Transverse colon (tissue), 4 donors: ENCODE measurements around the gene PAWR. TPM values are rescaled to one million over a fixed set of nuclear protein-coding genes. Genes with fewer than 3 reads are reported as not detected.
"Not testable (repeated sequence)": the region's sequence is repeated elsewhere in the genome, so short reads cannot be mapped to it uniquely, and the experiment has no call there.

Experiments used
- DNase-seq: peaks from one replicate; pipeline ENCODE4 v3.0.0-alpha.2; 2019
- H3K27ac ChIP-seq, 4 donors: fragments of 200-600 bp; sonication (generic); 2 replicates each; pipeline ENCODE4 v1.5.1; 2016 to 2018; ENCODE audit warnings: inconsistent platforms in 4 of 4
- H3K27me3 ChIP-seq: fragments of 200-600 bp; sonication (generic); 2 replicates; pipeline ENCODE4 v1.5.1; 2017; ENCODE audit warnings: inconsistent platforms
- H3K36me3 ChIP-seq, 4 donors: fragments of 200-600 bp; sonication (generic); 2 replicates each; pipeline ENCODE4 v1.5.1; 2017 to 2019; ENCODE audit warnings: inconsistent platforms in 4 of 4
- H3K4me1 ChIP-seq, 4 donors: fragments of 200-600 bp; sonication (generic); 2 replicates each; pipeline ENCODE4 v1.5.1; 2017 to 2020; ENCODE audit warnings: inconsistent platforms in 4 of 4
- H3K4me3 ChIP-seq, 4 donors: fragments of 200-600 bp; sonication (generic); 1 replicate in 1 of 4; 2 replicates in 3 of 4; pipeline versions ENCODE4 v1.5.1 to v1.6.1; 2017 to 2019; ENCODE audit warnings: inconsistent platforms in 4 of 4
- H3K9me3 ChIP-seq, 2 donors: fragments of 200-600 bp; sonication (generic); 2 replicates each; pipeline ENCODE4 v1.5.1; 2017 to 2019; ENCODE audit warnings: inconsistent platforms in 2 of 2
- CTCF ChIP-seq, 5 experiments: fragments of 200-600 bp in 3 of 5; fragments of 450-650 bp in 2 of 5; sonication (generic) in 3 of 5; IDR thresholded peaks; 1 replicate in 2 of 5; 2 replicates in 3 of 5; pipeline ENCODE4 v1.5.1; 2016 to 2017; ENCODE audit warnings: antibody characterized with exemption in 5 of 5, inconsistent platforms in 3 of 5, mild to moderate bottlenecking in 2 of 5, moderate library complexity in 1 of 5
- EP300 ChIP-seq: sonication (generic); formaldehyde crosslinking; IDR thresholded peaks from one replicate; pipeline ENCODE4 v1.6.1; 2017; ENCODE audit warnings: antibody characterized with exemption, low read depth
- POLR2A ChIP-seq: fragments of 450-650 bp; IDR thresholded peaks from one replicate; pipeline ENCODE4 v1.6.1; 2016; ENCODE audit warnings: antibody characterized with exemption, mild to moderate bottlenecking, moderate library complexity
- POLR2AphosphoS5 ChIP-seq, 3 donors: sonication (generic); formaldehyde crosslinking; IDR thresholded peaks; one replicate each; pipeline ENCODE4 v1.6.1; 2016; ENCODE audit warnings: antibody characterized with exemption in 3 of 3
- WGBS, 2 donors: methylation state at CpG; one replicate each; pipeline ENCODE4 v1.1.5; 2018; ENCODE audit warnings: low coverage in 1 of 2; 5-methylcytosine and 5-hydroxymethylcytosine counted together
- in situ Hi-C, 4 donors: fragments of 200-750 bp; cut with MboI; loops; one replicate each; pipeline versions ENCODE4 v1.15.0 to v1.15.1; 2017; ENCODE audit warnings: low sequenced_read_pairs in 3 of 4, low pct_ligation_motif_present in 1 of 4, low pct_unique_long_range_greater_than_20kb in 1 of 4
- intact Hi-C: fragments of 100-400 bp; cut with DNase I; formaldehyde crosslinking; loops from one replicate; pipeline ENCODE4 v1.15.1; 2023; ENCODE audit warnings: low total_unique reads
- total RNA-seq, 4 donors: library from RNA; depleted of rRNA; stranded (reverse); fragments of >200 nt; gene quantifications; one replicate each; pipeline ENCODE4 v1.1.0, GENCODE V29; 2016

Gene PAWR
- total RNA-seq, 4 donors from 2014 or later = 82.3 to 188 (median 115) TPM

- 97% methylated on average over 22 of the region's 22 CpGs; no CpG with 5 or more reads in 1 of the 2 donors for WGBS, 2 donors
- TF ChIP-seq POLR2A (no peak), POLR2AphosphoS5 (IDR thresholded peaks at IDR 0.05) (no peak), CTCF (IDR thresholded peaks at IDR 0.05) (no peak)
- Histone ChIP-seq H3K9me3 (peaks cover 0 to 3% of the 10 kb centered on the region in 2 donors), H3K4me3 (no peak overlapping the region), H3K27ac (no peak overlapping the region), H3K36me3 (peaks cover 0 to 9% (median 0%) of the 10 kb centered on the region in 4 donors), H3K27me3 (no peaks in the 10 kb centered on the region), H3K4me1 (no peaks in the 10 kb centered on the region)
- in situ Hi-C loops (loop anchor here in 2 of 4 donors (25.0 kb wide), 3 partner anchors 162 to 613 kb away; no protein-coding TSS in a partner anchor), intact Hi-C loops (no loop called here)
- no peak for DNase-seq
These were observed 116.9 kb downstream of the PAWR start for GRCh38 chr12:79573820-79574219.

GRCh38 chr12:79569679-79570078, 121.1 kb downstream of the PAWR start:
- Histone ChIP-seq H3K36me3 (peaks cover 0 to 9% (median 0%) of the 10 kb centered on the region in 4 donors), H3K4me1 (peaks cover 0 to 20% (median 3%) of the 10 kb centered on the region in 4 donors), H3K9me3 (peaks cover 0 to 3% of the 10 kb centered on the region in 2 donors), H3K27ac (no peak overlapping the region), H3K27me3 (no peaks in the 10 kb centered on the region), H3K4me3 (no peak overlapping the region)
- no peak for DNase-seq
- intact Hi-C loops (no loop called here), in situ Hi-C loops (loop anchor here in 2 of 4 donors (25.0 kb wide), 3 partner anchors 157 to 618 kb away; no protein-coding TSS in a partner anchor)
- 100% methylated on average over 3 of the region's 3 CpGs; no CpG with 5 or more reads in 1 of the 2 donors for WGBS, 2 donors
- TF ChIP-seq POLR2A = no peak
- no peak for TF ChIP-seq POLR2AphosphoS5 (IDR thresholded peaks at IDR 0.05)
- no peak for TF ChIP-seq EP300

GRCh38 chr12:79567175-79567563, 123.6 kb downstream of the PAWR start:
- peak overlapping the region; percentile 49 to 61 (median 58) for H3K27ac ChIP-seq
- in situ Hi-C loops = loop anchor here in 2 of 4 donors (25.0 kb wide), 3 partner anchors 155 to 620 kb away; no protein-coding TSS in a partner anchor
- H3K4me3 ChIP-seq = no peak overlapping the region
- DNase-seq = no peak
- H3K36me3 ChIP-seq = peaks cover 0 to 2% (median 0%) of the 10 kb centered on the region in 4 donors
- peaks cover 0 to 38% (median 7%) of the 10 kb centered on the region in 4 donors for H3K4me1 ChIP-seq
- 36 to 67% methylated on average over 1 of the region's 1 CpG for WGBS, 2 donors
- no peaks in the 10 kb centered on the region for H3K9me3 ChIP-seq
- TF ChIP-seq POLR2AphosphoS5 (IDR thresholded peaks at IDR 0.05) (no peak), CTCF (IDR thresholded peaks at IDR 0.05) (no peak), EP300 (no peak), POLR2A (no peak)
- H3K27me3 ChIP-seq = no peaks in the 10 kb centered on the region
- intact Hi-C loops = no loop called here

- in situ Hi-C loops (loop anchor here in 2 of 4 donors (25.0 kb wide), 3 partner anchors 154 to 621 kb away; no protein-coding TSS in a partner anchor), intact Hi-C loops (no loop called here)
- Histone ChIP-seq H3K9me3 (no peaks in the 10 kb centered on the region), H3K4me3 (no peak overlapping the region), H3K27me3 (no peaks in the 10 kb centered on the region), H3K27ac (peak overlapping the region; percentile 49 to 61 (median 58)), H3K36me3 (peaks cover 0 to 3% (median 0%) of the 10 kb centered on the region in 4 donors), H3K4me1 (peaks cover 0 to 38% (median 7%) of the 10 kb centered on the region in 4 donors)
- 47 to 61% methylated on average over 4 of the region's 4 CpGs for WGBS, 2 donors
- TF ChIP-seq POLR2A (no peak), POLR2AphosphoS5 (IDR thresholded peaks at IDR 0.05) (no peak), CTCF (IDR thresholded peaks at IDR 0.05) (no peak), EP300 (no peak)
- DNase-seq = no peak
These were observed 124.2 kb downstream of the PAWR start for GRCh38 chr12:79566452-79567174.

GRCh38 chr12:79564727-79565350, 125.9 kb downstream of the PAWR start:
- intact Hi-C loops, DNase-seq, H3K27me3 ChIP-seq, H3K9me3 ChIP-seq, H3K4me3 ChIP-seq, H3K36me3 ChIP-seq: not testable (repeated sequence)
- in situ Hi-C loops = loop anchor here in 2 of 4 donors (25.0 kb wide), 3 partner anchors 153 to 622 kb away; no protein-coding TSS in a partner anchor
- peak overlapping the region in 1 of 4 donors; percentile 69 for H3K27ac ChIP-seq
- WGBS, 2 donors = 98 to 100% methylated on average over 11 to 28 of the region's 29 CpGs
- H3K4me1 ChIP-seq = peaks cover 2 to 46% (median 13%) of the 10 kb centered on the region in 4 donors
